Suppressor macrophage treated with lipopolysaccharide for 1 hour (primary cell): Measurements from ENCODE around the gene RET.

Source experiments
- DNase-seq, 3 donors: peaks; one replicate each; pipeline ENCODE4 v3.0.0-alpha.2; 2020 to 2022

RET gene

DNA sequence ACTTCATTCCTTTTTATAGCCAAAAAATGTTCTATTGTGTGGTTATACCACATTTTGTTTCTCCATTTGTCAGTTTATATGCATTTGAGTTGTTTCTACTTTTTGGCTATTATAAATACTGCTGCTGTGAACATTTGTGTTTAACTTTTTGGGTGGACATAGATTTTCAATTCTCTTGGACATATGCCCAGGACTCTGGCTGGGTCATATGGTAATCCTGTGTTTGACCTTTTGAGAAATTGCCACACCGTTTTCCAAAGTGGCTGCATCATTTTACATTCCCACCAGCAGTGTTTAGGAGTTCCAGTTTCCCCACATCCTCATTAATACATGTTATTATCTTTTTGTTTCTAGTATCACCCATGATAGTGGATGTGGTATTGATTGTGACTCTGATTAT is 100.7 kb downstream of the RET start:
- DNase-seq: no peak
